HCEC 1CT (cell line): Measurements from ENCODE around the gene GREB1.

Experiments
- DNase-seq: peaks from one replicate; pipeline ENCODE4 v3.0.0-alpha.2; 2017

The GREB1 gene

DNA sequence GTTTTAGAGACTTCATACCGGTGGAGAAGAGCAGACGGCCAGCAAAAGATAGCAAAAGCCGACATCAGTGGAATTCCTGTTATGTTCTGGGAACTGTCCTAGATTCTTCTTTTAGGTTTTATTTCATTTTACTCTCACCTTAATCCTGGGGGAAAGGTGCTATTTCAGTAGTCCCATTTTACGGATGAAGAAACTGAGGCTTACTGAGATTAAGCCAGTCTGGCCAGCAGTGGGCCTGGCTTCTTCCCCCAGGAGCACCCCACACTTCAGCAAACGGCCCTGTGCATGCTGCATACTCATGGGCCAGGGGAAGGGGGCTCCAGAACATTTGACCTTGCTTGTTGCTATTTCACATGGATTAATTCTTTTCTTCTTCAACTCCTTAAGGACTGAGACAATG lies 79.5 kb downstream of the GREB1 start:
- DNase-seq = no peak

DNA sequence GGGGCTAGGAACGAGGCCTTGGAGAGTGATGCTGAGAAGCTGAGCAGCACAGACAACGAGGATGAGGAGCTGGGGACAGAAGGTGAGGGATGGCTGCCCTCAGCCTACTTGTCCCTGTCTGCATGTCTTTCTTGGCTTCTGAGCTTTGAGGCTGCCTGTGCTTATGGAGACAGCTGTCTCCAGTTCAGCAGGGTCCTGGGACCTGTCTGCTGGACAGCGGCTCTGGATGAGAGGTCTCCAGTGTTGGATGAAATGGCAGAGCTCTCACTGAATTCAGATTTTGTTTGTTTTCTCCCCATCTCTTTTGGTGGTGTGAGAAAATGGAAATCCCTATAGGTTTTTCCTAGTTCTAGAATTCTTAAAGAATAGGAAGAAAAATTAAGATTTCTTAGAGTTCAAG lies 81.4 kb downstream of the GREB1 start:
- no peak for DNase-seq

DNA sequence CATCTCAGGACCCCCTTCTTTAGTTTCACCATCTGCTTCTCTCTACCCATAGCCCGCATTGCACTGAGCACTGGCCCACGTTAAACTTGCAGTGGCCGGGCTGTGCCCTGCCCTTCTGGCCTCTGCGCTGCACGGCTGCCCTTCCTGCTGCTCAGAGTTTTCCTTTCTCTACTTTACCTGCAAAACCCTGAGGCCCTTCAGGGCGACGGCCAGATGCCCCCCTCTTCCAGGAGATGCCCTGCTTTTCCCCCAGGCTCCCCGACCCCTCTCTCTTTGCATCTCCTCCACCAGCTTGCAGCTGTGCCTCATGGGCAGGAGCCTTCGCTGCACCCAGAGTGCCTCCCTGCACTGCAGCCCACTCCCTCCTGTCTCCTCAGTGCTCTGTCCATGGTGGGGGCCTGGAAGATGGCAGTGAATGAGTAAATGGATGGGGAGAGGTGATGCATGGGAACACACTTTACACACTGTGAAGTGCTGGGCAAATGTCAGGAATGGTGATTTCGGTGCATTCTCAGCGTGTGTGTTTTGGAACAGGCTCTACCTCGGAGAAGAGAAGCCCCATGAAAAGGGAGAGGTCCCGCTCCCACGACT lies 82.3 kb downstream of the GREB1 start:
- DNase-seq = no peak

DNA sequence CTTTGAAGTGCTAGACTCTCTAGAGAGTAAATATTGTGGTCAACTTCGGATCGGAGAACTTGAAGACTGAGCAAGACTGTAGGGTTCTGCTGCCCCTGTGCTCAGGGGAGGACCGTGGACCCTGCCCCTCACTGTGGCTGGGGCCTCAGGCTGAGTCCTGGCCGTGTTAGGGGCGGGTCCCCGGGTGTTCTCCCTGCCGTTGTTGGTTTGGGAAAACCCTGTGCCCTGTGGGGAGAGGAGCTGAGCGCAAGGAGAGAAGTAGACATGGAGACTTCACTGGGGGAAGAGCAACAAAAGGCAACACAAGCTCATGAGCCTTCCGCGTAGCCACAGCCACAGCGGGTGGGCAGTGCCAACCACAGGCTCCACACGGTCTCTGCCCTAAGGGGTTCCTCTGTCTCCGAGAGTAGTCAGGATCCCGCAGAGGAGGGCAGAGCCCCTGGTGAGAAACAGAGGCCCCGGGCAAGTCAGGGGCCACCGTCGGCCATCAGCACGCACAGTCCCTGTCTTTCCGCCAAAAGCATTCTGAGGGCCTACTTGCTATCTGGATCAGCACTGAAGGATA lies 83.1 kb downstream of the GREB1 start:
- DNase-seq = no peak

DNA sequence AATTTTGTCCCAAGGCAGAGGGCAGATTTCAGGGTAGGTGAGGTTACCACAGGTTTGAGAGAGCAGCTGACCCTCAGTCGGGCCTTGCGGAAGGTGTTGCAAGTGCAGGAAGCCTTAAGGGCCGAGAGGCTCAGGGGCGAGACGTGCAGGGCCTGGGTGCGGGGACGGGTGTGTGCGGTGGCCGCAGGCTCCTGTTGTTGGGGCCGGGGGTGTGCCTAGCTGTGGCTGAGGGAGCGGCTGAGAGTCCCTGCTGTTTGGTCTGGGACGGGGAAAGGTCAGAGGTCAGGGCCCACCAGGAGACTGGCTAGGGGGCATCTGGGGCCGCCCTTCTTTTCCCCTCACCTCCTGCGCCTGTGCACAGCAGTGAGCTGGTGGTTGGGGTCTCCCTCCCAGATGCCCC lies 83.7 kb downstream of the GREB1 start:
- no peak for DNase-seq

DNA sequence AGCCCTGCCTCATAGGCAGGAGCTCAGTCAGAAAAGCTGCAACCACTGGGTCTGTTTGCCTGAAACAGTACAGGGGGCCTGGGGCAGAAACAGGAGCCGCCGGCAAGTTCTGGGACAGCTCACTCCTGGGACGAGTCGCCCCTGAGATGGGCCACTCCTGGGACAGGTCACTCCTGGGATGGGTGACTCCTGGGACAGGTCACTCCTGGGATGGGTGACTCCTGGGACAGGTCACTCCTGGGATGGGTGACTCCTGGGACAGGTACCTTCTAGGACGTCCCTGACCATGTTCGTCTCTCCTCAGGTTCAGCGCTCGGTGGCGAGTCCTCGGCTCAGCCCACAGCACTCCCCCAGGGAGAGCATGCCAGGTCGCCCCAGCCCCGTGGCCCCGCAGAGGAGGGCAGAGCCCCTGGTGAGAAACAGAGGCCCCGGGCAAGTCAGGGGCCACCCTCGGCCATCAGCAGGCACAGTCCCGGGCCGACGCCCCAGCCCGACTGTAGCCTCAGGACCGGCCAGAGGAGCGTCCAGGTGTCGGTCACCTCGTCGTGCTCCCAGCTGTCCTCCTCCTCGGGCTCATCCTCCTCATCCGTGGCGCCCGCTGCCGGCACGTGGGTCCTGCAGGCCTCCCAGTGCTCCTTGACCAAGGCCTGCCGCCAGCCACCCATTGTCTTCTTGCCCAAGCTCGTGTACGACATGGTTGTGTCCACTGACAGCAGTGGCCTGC lies 84.3 kb downstream of the GREB1 start:
- no peak for DNase-seq

DNA sequence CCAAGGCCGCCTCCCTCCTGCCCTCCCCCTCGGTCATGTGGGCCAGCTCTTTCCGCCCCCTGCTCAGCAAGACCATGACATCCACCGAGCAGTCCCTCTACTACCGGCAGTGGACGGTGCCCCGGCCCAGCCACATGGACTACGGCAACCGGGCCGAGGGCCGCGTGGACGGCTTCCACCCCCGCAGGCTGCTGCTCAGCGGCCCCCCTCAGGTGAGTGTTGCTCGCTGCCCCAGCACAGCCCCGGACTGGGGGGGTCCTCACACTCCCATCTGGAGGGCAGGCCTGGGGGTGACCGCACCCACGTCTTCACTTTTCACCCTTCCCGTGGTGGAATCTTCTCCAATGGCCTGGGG lies 84.8 kb downstream of the GREB1 start:
- DNase-seq = no peak

DNA sequence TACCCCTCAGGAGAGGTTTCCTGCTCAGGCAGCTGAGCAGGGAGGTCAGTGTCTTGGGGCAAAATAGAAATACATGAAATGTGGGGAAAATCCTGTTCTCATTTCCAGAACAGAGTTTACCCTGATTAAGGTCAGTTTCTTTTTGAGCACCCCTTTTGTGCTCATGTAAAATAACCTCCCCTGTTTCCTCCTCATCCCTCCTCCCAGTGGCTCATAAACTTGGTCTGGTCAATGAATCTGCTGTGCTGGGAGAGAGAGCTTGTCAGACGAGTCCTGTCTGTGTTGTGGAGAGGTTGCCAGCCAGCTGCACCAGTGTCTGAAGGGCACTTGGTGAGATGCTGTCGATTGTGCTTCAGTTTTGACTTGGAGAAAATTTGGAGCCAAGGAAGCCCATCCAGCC lies 87.6 kb downstream of the GREB1 start:
- DNase-seq = no peak

DNA sequence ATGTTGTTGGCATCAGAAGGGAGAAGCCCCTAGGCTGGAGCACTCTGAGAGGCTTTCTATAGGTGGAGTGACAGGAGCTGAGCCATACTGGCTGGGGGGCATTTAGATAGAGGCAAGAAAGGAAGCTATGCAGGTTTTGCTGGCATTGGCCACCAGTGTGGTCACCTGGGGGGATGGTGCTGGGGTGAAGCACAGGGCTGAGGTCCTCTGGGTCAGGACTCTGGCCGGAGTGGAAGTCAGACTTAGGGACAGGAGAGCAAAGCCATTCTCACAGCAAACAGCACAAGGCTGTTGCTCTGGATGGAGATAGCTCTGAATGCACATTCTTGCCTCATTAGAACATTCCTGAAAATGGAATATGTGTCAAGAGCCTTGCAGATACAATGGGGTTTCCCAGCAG lies 88.8 kb downstream of the GREB1 start:
- no peak for DNase-seq

DNA sequence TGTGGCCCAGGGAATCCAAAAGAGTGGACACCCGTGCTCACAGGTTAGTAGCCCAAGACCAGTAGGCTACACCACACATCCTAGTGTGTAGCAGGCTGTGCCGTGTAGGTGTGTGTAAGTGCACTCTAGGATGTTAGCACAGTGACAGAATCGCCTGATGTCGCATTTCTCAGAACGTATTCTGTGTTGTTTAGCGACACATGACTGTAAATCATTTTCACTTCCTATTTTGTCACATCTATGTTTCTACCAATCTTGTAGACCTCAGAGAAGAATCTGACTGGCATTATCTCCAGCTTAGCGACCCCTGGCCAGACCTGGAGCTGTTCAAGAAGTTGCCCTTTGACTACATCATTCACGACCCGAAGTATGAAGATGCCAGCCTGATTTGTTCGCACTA lies 91.0 kb downstream of the GREB1 start:
- DNase-seq = no peak

DNA sequence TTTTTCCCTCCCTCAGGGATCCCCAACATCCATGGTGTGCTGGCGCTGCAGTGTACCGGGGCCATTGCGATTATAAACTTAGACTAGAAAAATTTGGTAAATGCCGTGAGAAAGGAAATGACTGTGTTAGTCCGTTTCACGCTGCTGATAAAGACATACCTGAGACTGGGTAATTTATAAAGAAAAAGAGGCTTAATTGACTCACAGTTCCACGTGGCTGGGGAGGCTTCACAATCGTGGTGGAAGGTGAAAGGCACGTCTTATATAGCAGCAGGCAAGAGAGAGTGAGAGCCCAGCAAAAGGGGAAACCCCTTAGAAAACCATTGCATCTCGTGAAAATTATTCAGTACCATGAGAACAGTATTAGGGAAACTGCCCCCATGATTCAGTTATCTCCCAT lies 91.8 kb downstream of the GREB1 start:
- no peak for DNase-seq

DNA sequence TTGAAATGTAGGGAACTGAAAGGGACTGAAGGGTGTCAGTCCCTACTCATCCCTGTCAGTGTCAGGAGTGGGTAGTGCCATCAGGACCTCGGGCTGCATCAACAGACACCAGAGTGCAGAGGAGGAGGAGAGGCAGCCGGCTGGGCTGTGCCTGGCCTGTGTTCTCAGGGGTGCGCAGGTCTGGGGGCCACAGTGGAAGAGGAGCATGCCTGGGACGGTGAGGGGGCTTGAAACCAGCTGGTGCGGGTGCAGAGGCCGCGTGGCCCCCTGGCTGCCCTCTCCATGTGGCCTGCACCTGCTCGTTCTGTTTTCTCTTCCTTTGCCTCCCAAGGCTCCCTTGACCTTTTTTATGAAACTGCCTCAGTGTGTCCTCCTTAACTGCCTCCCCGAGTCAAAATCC lies 94.8 kb downstream of the GREB1 start:
- DNase-seq = no peak

DNA sequence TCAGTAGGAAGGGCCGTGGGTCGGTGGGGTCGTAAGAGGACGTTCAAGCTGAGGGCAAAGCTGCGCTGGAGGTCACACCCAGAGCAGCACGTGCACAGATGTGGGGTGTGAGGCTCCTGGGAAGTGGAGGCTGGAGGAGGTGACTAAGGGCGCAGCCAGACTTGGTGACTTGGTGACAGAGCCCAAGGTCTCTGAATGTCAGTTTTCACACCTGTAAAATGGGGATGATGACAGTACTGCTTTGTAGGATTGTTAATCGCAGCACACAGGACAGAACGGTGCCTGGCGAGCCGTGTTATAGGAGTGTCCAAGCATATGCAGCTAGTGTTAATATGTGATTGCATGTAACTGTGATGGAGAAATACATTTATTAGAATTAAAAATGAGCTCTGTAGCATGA lies 95.4 kb downstream of the GREB1 start:
- DNase-seq = no peak

DNA sequence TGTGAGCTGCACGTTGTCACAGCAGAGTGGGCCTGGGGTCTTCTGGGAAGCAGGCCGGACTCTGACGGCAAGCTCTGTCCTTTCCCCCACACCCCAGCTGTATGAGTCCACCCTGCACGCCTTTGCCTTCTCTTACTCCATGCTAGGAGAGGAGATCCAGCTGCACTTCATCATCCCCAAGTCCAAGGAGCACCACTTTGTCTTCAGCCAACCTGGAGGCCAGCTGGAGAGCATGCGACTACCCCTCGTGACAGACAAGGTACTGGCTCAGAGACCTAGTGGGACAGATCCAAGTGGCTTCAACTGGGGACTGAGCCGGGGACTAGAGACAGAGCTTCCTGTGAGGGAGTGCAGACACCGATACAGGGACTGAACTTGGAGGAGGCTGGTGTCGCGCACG lies 96.0 kb downstream of the GREB1 start:
- DNase-seq = no peak

DNA sequence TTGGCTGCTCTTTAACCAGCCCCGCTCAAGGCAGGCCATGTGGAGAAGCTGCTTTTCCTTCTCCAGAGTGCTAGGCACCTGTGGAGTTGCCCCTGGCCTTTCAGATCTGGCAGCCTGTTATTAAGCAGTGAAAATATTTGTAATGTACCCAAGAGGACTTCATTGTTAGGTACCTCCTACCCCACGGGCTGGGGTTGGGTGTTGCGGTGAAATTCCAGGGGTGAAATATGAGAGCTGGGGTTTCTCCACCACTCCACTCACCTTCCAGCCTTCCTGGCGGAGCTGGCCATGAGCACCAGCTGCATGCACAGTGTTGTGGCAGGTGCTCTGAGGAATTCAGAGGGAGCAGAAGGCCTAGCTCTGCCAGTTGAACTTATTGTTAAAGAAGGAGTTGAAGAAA lies 97.0 kb downstream of the GREB1 start:
- no peak for DNase-seq

DNA sequence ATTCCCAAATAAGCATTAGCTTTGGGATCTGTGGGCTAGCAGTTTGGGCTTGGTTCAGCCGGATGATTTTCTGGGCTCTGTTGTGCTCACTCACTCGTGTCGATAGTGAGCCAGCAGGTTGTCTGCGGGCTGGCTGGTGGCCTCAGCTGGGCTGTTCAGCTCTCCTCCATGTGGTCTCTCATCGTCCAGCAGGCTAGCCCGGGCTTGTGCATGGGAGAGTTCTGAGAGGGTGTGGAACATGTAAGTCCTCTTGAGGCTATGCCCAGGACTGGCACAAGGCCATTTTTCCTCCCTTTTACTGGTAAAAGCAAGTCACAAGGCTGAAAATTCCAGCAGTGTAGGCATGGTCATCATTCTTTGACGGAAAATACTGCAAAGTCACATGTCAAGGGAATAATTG lies 97.6 kb downstream of the GREB1 start:
- no peak for DNase-seq

DNA sequence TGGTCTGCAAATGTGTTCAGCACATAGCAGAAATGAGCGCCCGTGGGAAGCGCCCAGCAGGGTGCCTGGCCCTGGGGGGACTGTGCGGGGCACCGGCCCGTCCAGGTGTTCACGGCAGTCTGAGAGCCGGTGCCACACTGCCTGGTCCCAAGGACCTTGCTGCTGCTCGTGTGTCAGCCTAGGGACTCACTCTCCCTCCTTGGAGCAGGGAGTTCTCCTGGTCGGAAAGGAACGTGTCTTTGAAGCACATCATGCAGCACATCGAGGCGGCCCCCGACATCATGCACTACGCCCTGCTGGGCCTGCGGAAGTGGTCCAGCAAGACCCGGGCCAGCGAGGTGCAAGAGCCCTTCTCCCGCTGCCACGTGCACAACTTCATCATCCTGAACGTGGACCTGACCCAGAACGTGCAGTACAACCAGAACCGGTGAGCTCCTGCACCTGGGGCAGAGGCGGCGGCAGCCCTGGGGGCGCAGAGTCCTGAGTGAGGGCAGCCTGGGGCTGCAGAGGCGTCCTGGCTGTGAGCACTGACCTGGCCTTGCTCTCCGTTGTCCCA lies 100.2 kb downstream of the GREB1 start:
- DNase-seq = no peak

DNA sequence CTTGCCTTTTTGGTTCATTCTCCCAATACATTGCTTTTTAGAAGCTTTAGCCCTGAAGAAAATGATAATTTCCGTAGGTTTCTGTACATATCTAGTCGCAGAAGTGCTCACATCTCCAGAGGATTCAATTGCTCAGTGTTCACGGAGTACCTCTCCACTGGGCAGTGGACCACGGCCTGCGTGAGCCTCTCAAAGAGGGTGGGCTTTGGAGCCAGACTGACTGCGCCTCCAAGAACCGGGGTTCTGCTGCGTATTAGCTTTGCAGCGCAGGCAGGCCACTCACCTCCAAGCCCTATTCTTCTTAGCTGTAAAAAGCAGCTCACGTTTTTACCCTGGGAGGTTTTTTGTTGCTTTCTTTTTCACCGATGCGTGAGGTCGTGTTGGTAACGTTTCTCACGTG lies 100.7 kb downstream of the GREB1 start:
- no peak for DNase-seq

DNA sequence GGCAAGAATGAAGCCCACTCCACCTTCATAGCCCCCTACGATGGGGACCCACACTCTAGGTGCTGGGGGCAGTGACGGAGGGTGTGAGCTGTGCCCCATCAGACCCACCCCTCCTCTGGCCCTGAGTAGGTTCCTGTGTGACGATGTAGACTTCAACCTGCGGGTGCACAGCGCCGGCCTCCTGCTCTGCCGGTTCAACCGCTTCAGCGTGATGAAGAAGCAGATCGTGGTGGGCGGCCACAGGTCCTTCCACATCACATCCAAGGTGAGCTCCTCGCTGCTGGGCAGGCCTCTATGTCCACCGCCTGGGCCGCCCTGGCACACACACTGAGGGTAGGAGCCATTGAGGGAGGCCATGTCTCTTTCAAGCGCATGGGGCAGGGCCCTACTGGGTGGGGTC lies 101.3 kb downstream of the GREB1 start:
- no peak for DNase-seq

DNA sequence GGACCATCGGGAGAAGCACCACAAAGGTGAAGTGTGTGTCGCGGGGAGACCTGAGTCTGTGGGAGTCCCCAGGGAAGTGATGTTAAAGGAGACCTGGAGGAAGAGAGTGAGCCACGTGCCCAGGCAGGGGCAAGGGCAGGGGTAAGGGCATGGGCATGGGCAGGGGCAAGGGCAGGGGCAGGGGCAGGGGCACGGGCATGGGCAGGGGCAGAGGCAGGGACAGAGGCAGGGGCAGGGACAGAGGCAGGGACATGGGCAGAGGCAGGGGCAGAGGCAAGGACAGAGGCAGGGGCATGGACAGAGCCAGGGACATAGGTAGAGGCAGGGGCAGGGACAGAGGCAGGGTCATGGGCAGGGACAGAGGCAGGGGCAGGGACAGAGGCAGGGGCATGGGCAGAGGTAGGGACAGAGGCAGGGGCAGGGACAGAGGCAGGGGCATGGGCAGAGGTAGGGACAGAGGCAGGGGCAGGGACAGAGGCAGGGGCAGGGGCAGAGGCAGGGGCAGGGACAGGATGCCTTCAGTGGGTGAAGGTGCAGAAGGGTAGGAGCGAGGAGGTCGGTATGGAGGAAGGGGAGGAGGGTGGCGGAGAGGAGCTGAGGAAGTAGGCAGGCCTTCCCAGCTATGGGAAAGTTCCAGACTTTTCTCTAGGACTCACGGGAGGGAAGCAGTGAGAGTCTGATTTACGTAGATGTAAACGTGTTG lies 102.9 kb downstream of the GREB1 start:
- no peak for DNase-seq

DNA sequence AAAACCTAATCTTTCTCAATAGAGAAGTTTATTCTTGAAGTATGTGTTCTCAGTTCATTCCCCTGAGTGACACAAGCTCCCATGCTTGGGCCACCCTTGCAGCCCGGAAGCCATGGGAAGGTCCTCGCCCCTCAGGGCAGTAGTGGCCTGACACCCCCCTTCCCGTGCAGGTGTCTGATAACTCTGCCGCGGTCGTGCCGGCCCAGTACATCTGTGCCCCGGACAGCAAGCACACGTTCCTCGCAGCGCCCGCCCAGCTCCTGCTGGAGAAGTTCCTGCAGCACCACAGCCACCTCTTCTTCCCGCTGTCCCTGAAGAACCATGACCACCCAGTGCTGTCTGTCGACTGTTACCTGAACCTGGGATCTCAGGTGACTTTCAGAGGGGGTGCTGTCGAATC lies 103.7 kb downstream of the GREB1 start:
- no peak for DNase-seq

DNA sequence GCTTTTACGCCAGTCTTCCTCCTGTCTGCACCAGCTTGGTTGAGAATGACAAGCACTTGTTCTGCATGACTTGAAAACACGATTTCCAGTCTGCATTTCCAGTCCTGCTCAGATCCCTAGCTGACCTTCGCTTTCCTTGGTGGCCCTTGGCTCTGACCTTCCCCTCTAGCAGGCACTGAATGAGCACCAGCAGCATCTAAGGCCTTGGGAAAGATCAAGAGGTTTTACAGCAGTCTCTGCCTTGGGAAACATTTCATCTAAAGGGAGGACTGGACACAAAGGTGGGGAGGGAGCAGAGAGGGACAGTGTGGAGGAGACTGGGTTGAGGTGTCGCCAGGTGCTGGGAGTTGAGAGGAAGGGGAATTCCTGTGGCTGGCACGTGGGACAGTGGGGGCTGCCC lies 105.7 kb downstream of the GREB1 start:
- no peak for DNase-seq

DNA sequence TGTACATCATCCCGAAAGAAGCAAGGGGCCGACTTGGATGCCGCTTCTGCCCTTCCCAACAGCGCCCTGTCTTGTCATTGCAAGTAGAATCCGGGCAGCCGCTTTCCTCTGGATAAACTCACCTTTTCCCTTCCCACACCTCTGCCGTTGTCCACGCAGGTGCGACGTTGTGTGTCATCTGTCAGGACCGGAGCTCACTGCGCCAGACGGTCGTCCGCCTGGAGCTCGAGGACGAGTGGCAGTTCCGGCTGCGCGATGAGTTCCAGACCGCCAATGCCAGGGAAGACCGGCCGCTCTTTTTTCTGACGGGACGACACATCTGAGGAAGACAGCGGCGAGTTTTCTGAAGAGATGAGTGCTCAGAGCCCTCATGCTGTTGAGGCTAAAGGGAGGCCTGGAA lies 106.3 kb downstream of the GREB1 start:
- DNase-seq = no peak

DNA sequence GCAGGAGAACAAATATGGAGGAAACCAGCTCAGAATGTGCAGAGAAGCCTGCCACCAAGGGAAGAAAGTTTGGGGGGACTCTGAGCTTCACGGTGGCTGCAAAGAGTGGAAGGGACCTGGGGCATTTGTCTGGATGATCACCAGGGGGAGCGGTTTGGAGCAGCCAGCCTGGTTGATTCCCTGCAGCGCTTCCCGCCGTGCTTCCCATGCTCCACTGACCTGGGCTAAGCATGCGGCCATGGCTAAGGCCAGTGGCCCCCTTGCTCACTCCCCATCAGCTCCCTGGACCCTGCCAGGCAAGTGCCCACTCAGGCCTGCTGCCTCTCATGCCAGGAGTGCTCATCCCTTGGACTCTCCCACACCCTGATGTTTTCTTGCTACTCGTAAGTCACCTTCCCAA lies 109.1 kb downstream of the GREB1 start:
- DNase-seq = no peak
